ENCODE measurements around the gene PCSK6.

GRCh38 chr15:101359365-101359947 lies 130.1 kb downstream of the PCSK6 start:
- TF ChIP-seq CTCF (IDR thresholded peaks at IDR 0.05) (no peak), POLR2A (IDR thresholded peaks at IDR 0.05) (no peak), POLR2AphosphoS5 (IDR thresholded peaks at IDR 0.05) (no peak)
